Progenitor cell of endocrine pancreas (in vitro differentiated cells): ENCODE data around the gene MRPL27. TPM values are rescaled to one million over a fixed set of nuclear protein-coding genes. Genes with fewer than 3 reads are reported as not detected.

Source experiments
- DNase-seq: peaks from one replicate; pipeline ENCODE4 v3.0.0; 2021; ENCODE audit warnings: low spot score; ENCODE audit not compliant: unreplicated experiment
- H3K27ac Mint-ChIP-seq: 2 replicates; pipeline ENCODE4 v1.8.0; 2021; ENCODE audit warnings: mild to moderate bottlenecking, moderate library complexity, mixed read lengths
- H3K27me3 Mint-ChIP-seq: 2 replicates; pipeline ENCODE4 v1.8.0; 2021; ENCODE audit warnings: mixed read lengths
- H3K36me3 Mint-ChIP-seq: 2 replicates; pipeline ENCODE4 v1.8.0; 2022; ENCODE audit warnings: mixed read lengths; ENCODE audit not compliant: insufficient read depth
- H3K4me1 Mint-ChIP-seq: 2 replicates; pipeline ENCODE4 v1.8.0; 2021; ENCODE audit warnings: low read depth, mixed read lengths
- H3K4me3 Mint-ChIP-seq: 2 replicates; pipeline ENCODE4 v1.8.0; 2021; ENCODE audit warnings: low read depth, mild to moderate bottlenecking, moderate library complexity, mixed read lengths
- H3K9me3 Mint-ChIP-seq: 2 replicates; pipeline ENCODE4 v1.8.0; 2021; ENCODE audit warnings: low read depth, mixed read lengths
- total RNA-seq: library from RNA; stranded (reverse); gene quantifications from 2 replicates; pipeline ENCODE4 v1.2.1, GENCODE V29; 2021
- TF ChIP-seq, protein P1 (sequence below): fragments of 200-600 bp; sonication (generic); IDR thresholded peaks from one replicate; pipeline ENCODE4 v1.5.0; 2021; ENCODE audit warnings: antibody characterized with exemption, mild to moderate bottlenecking; ENCODE audit not compliant: unreplicated experiment

The MRPL27 gene
- total RNA-seq, 1 donor from 2014 or later = 59.6 TPM

GRCh38 chr17:50365165-50365564 is 7.8 kb downstream of the MRPL27 start:
- DNase-seq = no peak

GRCh38 chr17:50364715-50365114 is 8.3 kb downstream of the MRPL27 start:
- TF ChIP-seq, protein P1, sequence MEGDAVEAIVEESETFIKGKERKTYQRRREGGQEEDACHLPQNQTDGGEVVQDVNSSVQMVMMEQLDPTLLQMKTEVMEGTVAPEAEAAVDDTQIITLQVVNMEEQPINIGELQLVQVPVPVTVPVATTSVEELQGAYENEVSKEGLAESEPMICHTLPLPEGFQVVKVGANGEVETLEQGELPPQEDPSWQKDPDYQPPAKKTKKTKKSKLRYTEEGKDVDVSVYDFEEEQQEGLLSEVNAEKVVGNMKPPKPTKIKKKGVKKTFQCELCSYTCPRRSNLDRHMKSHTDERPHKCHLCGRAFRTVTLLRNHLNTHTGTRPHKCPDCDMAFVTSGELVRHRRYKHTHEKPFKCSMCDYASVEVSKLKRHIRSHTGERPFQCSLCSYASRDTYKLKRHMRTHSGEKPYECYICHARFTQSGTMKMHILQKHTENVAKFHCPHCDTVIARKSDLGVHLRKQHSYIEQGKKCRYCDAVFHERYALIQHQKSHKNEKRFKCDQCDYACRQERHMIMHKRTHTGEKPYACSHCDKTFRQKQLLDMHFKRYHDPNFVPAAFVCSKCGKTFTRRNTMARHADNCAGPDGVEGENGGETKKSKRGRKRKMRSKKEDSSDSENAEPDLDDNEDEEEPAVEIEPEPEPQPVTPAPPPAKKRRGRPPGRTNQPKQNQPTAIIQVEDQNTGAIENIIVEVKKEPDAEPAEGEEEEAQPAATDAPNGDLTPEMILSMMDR = no peak

More at GRCh38 chr17:50365165-50365564, 7.8 kb downstream of the MRPL27 start:
- TF ChIP-seq, protein P1 = no peak
- Mint-ChIP-seq H3K36me3 (peaks cover 6% of the 10 kb centered on the region), H3K4me3 (no peak overlapping the region), H3K4me1 (peaks cover 17% of the 10 kb centered on the region), H3K9me3 (no peaks in the 10 kb centered on the region), H3K27ac (no peak overlapping the region), H3K27me3 (no peaks in the 10 kb centered on the region)

GRCh38 chr17:50364061-50364458 is 8.9 kb downstream of the MRPL27 start:
- Mint-ChIP-seq H3K4me1 (peaks cover 17% of the 10 kb centered on the region), H3K4me3 (no peak overlapping the region), H3K36me3 (peaks cover 6% of the 10 kb centered on the region), H3K27me3 (no peaks in the 10 kb centered on the region), H3K9me3 (no peaks in the 10 kb centered on the region), H3K27ac (peak overlapping the region; percentile 76)
- TF ChIP-seq, protein P1 = no peak
- no peak for DNase-seq

More at GRCh38 chr17:50364715-50365114, 8.3 kb downstream of the MRPL27 start:
- H3K9me3 Mint-ChIP-seq = no peaks in the 10 kb centered on the region
- H3K36me3 Mint-ChIP-seq = peaks cover 6% of the 10 kb centered on the region
- DNase-seq = no peak
- no peak overlapping the region for H3K27ac Mint-ChIP-seq
- no peaks in the 10 kb centered on the region for H3K27me3 Mint-ChIP-seq
- H3K4me1 Mint-ChIP-seq = peaks cover 17% of the 10 kb centered on the region
- H3K4me3 Mint-ChIP-seq = no peak overlapping the region

GRCh38 chr17:50363217-50364060 is 9.5 kb downstream of the MRPL27 start:
- Mint-ChIP-seq H3K27ac (peak overlapping the region; percentile 76), H3K36me3 (peaks cover 6% of the 10 kb centered on the region), H3K4me1 (peaks cover 17% of the 10 kb centered on the region), H3K4me3 (no peak overlapping the region), H3K9me3 (no peaks in the 10 kb centered on the region), H3K27me3 (no peaks in the 10 kb centered on the region)
- no peak for DNase-seq
- TF ChIP-seq, protein P1 = no peak

GRCh38 chr17:50362661-50363060 is 10.3 kb downstream of the MRPL27 start:
- no peak overlapping the region for H3K27ac Mint-ChIP-seq
- H3K36me3 Mint-ChIP-seq = peaks cover 4% of the 10 kb centered on the region
- DNase-seq = no peak
- no peaks in the 10 kb centered on the region for H3K9me3 Mint-ChIP-seq
- no peaks in the 10 kb centered on the region for H3K27me3 Mint-ChIP-seq
- peaks cover 17% of the 10 kb centered on the region for H3K4me1 Mint-ChIP-seq
- TF ChIP-seq, protein P1 = no peak
- no peak overlapping the region for H3K4me3 Mint-ChIP-seq
